ENCODE results near the gene SLC6A9.
A peak's percentile ranks its signal among the peaks of the same experiment; 100 is the strongest.

SLC6A9 gene

GRCh38 chr1:44029260-44029910 lies 1.9 kb downstream of the SLC6A9 start:
- DNase-seq (ENCODE audit: low read depth in 2 of 2): peak in 1 of 2 donors; percentile 5

GRCh38 chr1:44027320-44027719 lies 3.9 kb downstream of the SLC6A9 start:
- DNase-seq (ENCODE audit: low read depth in 2 of 2): no peak

- DNase-seq (ENCODE audit: low read depth in 2 of 2): no peak
Observed at GRCh38 chr1:44025816-44026215, 5.4 kb downstream of the SLC6A9 start.

DNA sequence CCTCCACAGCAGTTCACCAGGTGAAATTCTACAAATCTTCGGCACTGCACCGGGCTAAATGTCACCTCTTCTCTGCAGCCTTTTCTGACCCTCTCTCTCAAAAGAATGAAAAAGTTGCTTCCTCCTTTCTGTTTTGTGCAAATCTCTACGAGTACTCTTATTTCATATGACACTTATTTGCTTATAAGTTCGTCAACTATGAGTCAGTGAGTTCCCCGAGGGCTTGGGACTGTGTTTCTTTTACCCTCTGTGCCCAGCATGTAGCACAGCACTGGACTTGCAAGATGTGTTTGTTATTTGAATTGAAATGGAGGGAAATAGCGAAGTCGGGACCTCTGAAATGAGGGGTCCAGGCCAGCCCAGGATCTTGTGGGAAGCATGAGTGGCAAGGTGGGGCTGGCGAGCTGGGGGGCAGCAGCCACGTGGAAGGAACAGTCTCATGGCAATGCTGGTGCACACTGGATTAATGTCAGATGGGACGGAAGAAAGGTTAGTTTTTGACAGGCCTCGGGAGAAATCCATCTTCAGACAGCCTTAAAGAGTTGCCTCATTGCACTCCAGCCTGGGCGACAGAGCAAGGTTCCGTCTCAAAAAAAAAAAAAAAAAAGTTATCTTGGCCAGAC lies 6.2 kb downstream of the SLC6A9 start:
- DNase-seq (ENCODE audit: low read depth in 2 of 2): no peak

DNA sequence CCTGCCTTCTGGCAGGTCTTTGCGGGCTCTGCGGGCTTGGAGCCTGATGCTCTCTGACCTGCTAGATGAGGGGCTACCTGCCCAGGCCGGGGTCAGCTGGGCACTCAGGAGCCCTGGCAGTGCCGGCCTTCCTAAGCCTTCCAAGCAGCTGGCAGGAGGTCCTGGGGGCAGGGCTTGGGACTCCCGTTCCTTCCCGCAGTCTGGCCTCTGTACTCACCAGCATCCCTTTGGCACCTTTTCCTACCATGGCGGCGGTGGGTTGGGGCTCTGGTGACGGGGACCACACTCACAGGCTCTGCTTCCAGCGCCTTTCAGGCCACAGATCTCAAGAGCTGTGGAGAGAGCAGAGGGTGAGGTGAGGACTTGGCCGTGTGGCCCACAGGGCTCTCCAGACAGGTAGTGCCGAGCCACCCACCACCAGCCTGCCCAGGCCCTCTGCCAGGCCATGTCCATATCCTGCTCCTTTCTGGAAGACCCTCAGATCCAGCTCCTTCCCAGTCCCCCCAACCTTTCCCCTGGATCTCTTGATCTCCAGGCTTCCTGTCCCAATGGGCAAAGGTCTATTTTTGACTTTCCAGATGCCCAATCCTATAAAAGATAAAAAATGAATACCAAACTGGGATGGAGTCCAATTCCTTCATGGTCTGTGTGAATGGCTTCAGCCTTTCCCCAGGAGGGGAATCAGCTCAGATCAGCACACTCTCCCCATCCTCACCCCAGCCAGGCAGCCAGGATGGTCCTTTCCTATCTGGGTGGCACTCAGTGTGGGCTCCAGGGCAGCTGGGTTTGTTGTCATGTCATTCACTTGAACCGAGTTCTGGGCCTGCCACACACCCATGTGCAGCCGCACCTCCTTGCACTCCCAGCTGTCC lies 7.0 kb downstream of the SLC6A9 start:
- DNase-seq (ENCODE audit: low read depth in 2 of 2): no peak

DNA sequence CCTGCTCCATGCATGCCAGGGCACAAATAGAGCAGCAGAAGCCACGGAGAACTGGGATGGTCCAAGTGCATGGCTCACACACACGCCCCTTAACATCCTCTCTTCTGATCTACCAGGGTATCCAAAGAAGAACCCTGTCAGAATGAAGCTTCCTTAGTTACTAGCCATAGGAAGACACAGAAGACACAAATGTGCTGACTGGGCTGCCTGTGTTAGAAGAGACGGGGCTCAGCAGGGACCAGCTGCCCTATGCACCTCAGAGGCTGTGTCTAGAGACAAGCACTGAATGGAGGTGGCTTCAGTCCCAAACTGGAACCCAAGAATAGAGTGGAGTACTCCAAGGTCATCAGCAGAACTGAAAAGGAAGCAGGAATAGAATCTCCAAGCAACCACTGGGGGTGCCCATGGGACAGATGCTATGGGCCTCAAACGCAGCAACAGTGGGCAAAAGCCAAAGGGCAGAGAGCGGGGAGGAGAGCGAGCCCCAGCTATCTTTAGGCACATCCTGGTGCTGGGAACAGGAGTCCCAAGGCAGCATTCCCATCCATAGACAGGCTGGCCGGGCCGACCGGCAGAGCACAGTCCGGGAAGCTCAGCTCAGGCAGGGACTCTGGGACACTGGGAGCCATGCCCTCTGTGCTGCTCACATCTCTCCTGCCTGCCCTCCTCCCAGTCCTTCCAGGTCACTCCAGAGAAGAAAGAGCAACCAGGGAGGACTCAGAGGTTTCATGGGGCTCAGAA lies 9.5 kb downstream of the SLC6A9 start:
- no peak for DNase-seq (ENCODE audit: low read depth in 2 of 2)

GRCh38 chr1:44021156-44021555 lies 10.1 kb downstream of the SLC6A9 start:
- no peak for DNase-seq (ENCODE audit: low read depth in 2 of 2)

DNA sequence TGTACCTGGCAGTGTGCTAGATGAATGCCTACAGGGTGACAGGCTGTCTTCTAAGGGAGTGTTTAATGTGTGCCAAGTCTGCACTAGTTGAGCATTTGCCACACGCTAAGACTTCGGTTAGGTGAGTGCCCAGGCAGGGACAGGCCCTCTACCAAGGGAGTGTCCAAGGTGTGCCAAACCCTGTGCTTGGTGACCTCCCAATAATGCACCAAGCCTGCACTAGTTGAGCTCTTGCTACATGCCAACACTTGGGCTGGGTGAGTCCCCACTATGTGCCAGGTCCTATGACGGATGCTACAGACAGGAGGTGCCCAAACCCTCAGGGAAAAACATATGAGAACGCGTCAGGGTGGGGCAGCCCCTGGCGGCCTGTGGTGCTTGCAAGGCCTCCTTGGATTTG lies 10.8 kb downstream of the SLC6A9 start:
- no peak for DNase-seq (ENCODE audit: low read depth in 2 of 2)

- no peak for DNase-seq (ENCODE audit: low read depth in 2 of 2)
Observed at GRCh38 chr1:44019466-44019948, 11.8 kb downstream of the SLC6A9 start.

DNA sequence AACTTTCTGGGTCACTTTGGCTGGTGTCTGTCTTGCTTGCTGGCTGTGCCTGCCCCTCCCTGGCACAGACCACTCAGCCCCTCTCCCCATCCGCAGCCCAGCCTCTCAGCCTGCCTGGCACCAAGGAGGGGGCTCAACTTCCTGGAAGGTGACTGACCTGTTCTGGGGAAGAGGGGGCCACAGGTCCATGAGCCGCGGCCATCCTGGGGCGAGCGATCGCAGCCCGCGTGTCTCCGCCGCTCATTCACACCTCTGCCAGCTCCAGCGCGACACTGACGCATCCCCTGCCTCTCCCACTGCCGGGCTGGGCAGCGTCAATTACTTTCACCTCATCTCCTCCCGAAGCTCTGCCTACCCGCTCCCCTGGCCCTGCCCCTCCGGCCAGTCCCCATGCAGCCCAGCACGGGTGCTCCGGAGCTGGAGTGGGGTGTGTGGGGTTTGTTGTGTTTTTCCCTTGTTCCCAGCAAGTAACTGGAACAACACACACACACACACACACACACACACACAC lies 14.3 kb downstream of the SLC6A9 start:
- no peak for DNase-seq (ENCODE audit: low read depth in 2 of 2)

DNA sequence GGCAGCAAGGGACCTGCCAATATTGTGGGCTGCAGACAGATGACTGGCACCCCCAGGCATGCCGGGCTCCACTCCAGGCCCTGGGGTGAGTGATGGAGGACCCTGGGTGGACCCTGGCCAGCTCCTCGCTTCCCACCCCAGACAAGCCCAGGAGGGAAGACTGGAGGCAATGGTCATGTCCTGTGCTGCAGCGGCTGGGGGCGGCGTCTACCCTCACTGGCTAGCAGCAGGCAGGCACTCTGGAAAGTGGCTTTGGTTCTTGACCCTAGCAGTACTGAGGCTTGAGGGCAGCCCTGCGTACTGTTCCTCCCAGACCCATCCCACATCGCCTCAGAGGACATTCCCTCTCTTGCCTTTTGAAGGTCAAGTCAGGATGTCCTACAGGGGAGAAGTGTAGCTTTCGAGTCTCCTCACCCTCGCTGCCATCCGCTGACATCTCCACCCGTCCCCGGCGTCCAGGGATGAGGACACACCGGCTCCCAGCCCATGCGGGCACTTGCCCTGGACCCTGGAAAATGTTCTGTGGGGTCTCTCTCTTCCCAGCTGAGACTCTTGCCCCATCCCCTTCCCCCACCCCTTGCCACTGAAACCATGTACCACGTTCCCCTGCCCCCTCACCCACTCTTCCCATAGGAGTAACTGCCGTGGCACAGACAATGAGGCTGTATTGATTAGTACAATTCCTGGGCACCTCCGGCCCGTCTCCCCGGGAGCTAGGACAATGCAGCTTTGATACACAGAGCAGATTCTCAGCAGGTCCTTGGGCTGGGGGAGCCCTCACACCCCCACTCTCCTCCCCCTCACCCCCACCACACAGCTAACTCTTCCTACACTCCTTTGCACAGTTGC lies 15.0 kb downstream of the SLC6A9 start:
- no peak for DNase-seq (ENCODE audit: low read depth in 2 of 2)

- DNase-seq (ENCODE audit: low read depth in 2 of 2): no peak
Observed at GRCh38 chr1:44015206-44015605, 16.1 kb downstream of the SLC6A9 start.

DNA sequence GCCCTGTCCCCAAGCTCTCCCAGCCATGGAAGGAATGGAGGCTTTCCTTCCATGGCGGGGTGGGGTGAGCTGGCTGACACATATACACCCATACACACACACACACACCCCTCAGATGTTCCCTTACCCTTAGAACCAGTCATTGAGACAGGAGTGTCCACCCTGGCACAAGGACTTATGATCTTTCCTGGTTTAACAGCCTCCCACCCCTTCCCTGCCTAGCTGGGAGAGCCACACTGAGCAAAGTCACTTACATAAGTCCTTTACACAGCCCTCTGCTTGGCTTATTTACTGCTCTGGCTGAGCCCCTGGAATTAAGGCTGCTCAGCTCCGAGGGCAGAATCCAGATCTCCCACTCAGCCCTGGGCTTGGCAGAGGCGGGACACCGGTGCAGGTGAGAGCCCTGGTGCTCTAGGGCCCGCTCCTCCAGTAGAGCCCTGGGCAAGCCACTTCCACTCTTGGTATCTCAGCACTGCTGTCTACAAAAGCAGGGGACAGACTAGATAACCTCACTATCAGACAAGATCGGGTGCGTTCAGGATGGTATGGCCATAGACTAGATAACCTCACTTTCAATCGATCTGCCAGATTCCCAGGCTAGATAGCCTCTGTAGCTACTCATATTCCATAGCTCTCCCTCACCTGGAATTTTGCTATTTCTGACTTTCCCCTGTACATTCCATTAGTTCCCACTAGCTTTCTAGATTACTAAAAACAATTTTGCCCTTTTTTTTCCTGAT lies 16.7 kb downstream of the SLC6A9 start:
- DNase-seq (ENCODE audit: low read depth in 2 of 2): no peak

GRCh38 chr1:44013949-44014348 lies 17.3 kb downstream of the SLC6A9 start:
- DNase-seq (ENCODE audit: low read depth in 2 of 2): no peak

- no peak for DNase-seq (ENCODE audit: low read depth in 2 of 2)
Observed at GRCh38 chr1:44012941-44013609, 18.2 kb downstream of the SLC6A9 start.

GRCh38 chr1:44012404-44012803 lies 18.9 kb downstream of the SLC6A9 start:
- no peak for DNase-seq (ENCODE audit: low read depth in 2 of 2)

- DNase-seq (ENCODE audit: low read depth in 2 of 2): no peak
Observed at GRCh38 chr1:44010935-44011471, 20.3 kb downstream of the SLC6A9 start.

DNA sequence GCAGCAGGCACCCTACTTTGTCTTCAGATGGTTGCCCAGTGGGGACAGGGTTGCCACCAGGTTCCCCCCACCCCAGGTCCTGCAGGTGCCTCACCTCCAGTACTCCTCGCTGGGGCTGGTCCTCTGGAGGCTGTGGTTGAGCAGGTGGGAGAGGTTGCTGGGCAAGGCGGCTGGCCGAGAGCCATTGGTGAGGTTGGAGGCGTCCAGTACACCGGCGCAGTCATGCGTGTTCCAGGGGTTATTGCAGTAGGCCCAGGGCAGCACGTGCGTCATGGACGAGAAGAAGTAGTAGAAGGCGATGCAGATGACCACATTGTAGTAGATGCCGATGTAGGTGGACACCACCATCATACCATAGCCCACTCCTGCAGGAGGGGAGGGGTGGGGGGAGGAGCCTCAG lies 23.0 kb downstream of the SLC6A9 start:
- no peak for DNase-seq (ENCODE audit: low read depth in 2 of 2)

- DNase-seq (ENCODE audit: low read depth in 2 of 2): no peak
Observed at GRCh38 chr1:44002606-44003157, 28.6 kb downstream of the SLC6A9 start.
